SK-N-SH (cell line): ENCODE data around the gene MRPL52. TPM values are rescaled to one million over a fixed set of nuclear protein-coding genes. Genes with fewer than 3 reads are reported as not detected.

Experiments
- CTCF ChIA-PET: fragments of 300-600, 350-600 bp; formaldehyde crosslinking; extraction: SDS; loops from one replicate; lab custom pipeline; 2021; lab: Yijun Ruan, JAX
- POLR2A ChIA-PET: fragments of 350-600 bp; sonication (Branson Sonifier 250); formaldehyde crosslinking; extraction: SDS; loops from one replicate; lab custom pipeline; 2020; ENCODE audit warnings: antibody characterized with exemption, inconsistent platforms; lab: Yijun Ruan, JAX
- DNase-seq: peaks from one replicate; pipeline ENCODE4 v3.0.0; 2012
- H2AFZ ChIP-seq: fragments of 200-600 bp; sonication (generic); 2 replicates; pipeline ENCODE4 v1.8.1; 2016; ENCODE audit warnings: antibody characterized with exemption, mild to moderate bottlenecking, low read depth
- H3F3A ChIP-seq: fragments of 200-600 bp; sonication (generic); replicated peaks from 2 replicates; pipeline ENCODE3; 2016; ENCODE audit warnings: antibody characterized with exemption, mild to moderate bottlenecking; ENCODE audit not compliant: insufficient read depth
- H3K27ac ChIP-seq, 2 experiments: fragments of 200-500 bp in 1 of 2; fragments of 200-600 bp in 1 of 2; sonication (Bioruptor generic) in 1 of 2; sonication (generic), shearing (Covaris generic) in 1 of 2; 2 replicates each; pipeline versions ENCODE4 v1.5.1 to v1.6.1; 2014 to 2016; ENCODE audit warnings: low read depth in 2 of 2, inconsistent platforms in 1 of 2, low read length in 1 of 2, mild to moderate bottlenecking in 1 of 2, mixed read lengths in 1 of 2
- H3K27me3 ChIP-seq: fragments of 200-600 bp; sonication (generic), shearing (Covaris generic); 2 replicates; pipeline ENCODE4 v1.6.1; 2016; ENCODE audit warnings: mixed run types; ENCODE audit not compliant: insufficient read depth
- H3K36me3 ChIP-seq, 2 experiments: fragments of 200-500 bp in 1 of 2; fragments of 200-600 bp in 1 of 2; sonication (Bioruptor generic) in 1 of 2; sonication (generic) in 1 of 2; replicated peaks in 1 of 2; 2 replicates each; pipeline versions ENCODE3 to v1.5.1; 2014 to 2016; ENCODE audit warnings: low read length in 1 of 2, mild to moderate bottlenecking in 1 of 2; ENCODE audit not compliant: insufficient read depth in 2 of 2, control insufficient read depth in 1 of 2
- H3K4me1 ChIP-seq, 2 experiments: fragments of 200-500 bp in 1 of 2; fragments of 200-600 bp in 1 of 2; sonication (Bioruptor generic) in 1 of 2; sonication (generic), shearing (Covaris generic) in 1 of 2; 2 replicates each; pipeline versions ENCODE4 v1.5.1 to v1.6.1; 2014 to 2016; ENCODE audit warnings: low read depth in 1 of 2, low read length in 1 of 2, mixed run types in 1 of 2; ENCODE audit not compliant: insufficient read depth in 2 of 2, control insufficient read depth in 1 of 2
- H3K4me2 ChIP-seq: fragments of 200-600 bp; sonication (generic), shearing (Covaris generic); 2 replicates; pipeline ENCODE4 v1.6.1; 2017; ENCODE audit warnings: mixed run types
- H3K4me3 ChIP-seq, 2 experiments: fragments of 200-500 bp in 1 of 2; fragments of 200-600 bp in 1 of 2; sonication (Bioruptor generic) in 1 of 2; sonication (generic), shearing (Covaris generic) in 1 of 2; 2 replicates each; pipeline versions ENCODE4 v1.5.1 to v1.8.1; 2014 to 2016; ENCODE audit warnings: low read depth in 2 of 2, inconsistent platforms in 1 of 2, low read length in 1 of 2, mild to moderate bottlenecking in 1 of 2, mixed read lengths in 1 of 2, moderate library complexity in 1 of 2
- H3K79me2 ChIP-seq: fragments of 200-600 bp; sonication (generic); 2 replicates; pipeline ENCODE4 v1.8.1; 2017; ENCODE audit warnings: mild to moderate bottlenecking; ENCODE audit not compliant: insufficient read depth
- H3K9ac ChIP-seq: fragments of 200-600 bp; sonication (generic); 2 replicates; pipeline ENCODE4 v1.6.1; 2017; ENCODE audit warnings: mixed run types
- H3K9me2 ChIP-seq: fragments of 200-600 bp; sonication (generic); 2 replicates; pipeline ENCODE4 v1.6.1; 2017; ENCODE audit warnings: mixed run types
- H3K9me3 ChIP-seq: fragments of 200-600 bp; sonication (generic); 2 replicates; pipeline ENCODE4 v1.6.1; 2017; ENCODE audit warnings: mixed run types, mild to moderate bottlenecking, moderate library complexity
- H4K20me1 ChIP-seq: fragments of 200-600 bp; sonication (generic); 2 replicates; pipeline ENCODE4 v1.6.1; 2017; ENCODE audit warnings: mild to moderate bottlenecking, mixed run types; ENCODE audit not compliant: insufficient read depth
- EZH2phosphoT487 ChIP-seq: fragments of 200-600 bp; sonication (generic); IDR thresholded peaks from 2 replicates; pipeline ENCODE4 v1.6.1; 2017; ENCODE audit warnings: low read depth, mixed run types, mild to moderate bottlenecking, antibody characterized with exemption, moderate library complexity, borderline replicate concordance
- FOSL2 ChIP-seq: IDR thresholded peaks from 2 replicates; pipeline ENCODE4 v1.4.0; 2012; ENCODE audit warnings: low read depth, mild to moderate bottlenecking, moderate library complexity, borderline replicate concordance
- FOXM1 ChIP-seq: IDR thresholded peaks from 2 replicates; pipeline ENCODE4 v1.4.0; 2012; ENCODE audit warnings: low read depth, mild to moderate bottlenecking
- NRF1 ChIP-seq: IDR thresholded peaks from 2 replicates; pipeline ENCODE4 v1.6.1; 2012; ENCODE audit warnings: low read depth, mild to moderate bottlenecking, low read length
- PBX3 ChIP-seq: IDR thresholded peaks from 2 replicates; pipeline ENCODE4; 2012
- POLR2AphosphoS5 ChIP-seq: IDR thresholded peaks from 2 replicates; pipeline ENCODE4 v1.6.1; 2012; ENCODE audit warnings: low read depth, low read length
- RCOR1 ChIP-seq: fragments of 150-350 bp; IDR thresholded peaks from 2 replicates; pipeline ENCODE4 v1.6.1; 2017; ENCODE audit warnings: antibody characterized with exemption, low read length
- RXRA ChIP-seq: IDR thresholded peaks from 2 replicates; pipeline ENCODE4 v1.4.0; 2012; ENCODE audit warnings: low read depth, mild to moderate bottlenecking, borderline replicate concordance
- SIN3A ChIP-seq: IDR thresholded peaks from 2 replicates; pipeline ENCODE4 v1.6.1; 2012; ENCODE audit warnings: low read depth, mild to moderate bottlenecking, low read length, moderate library complexity, borderline replicate concordance
- SMC3 ChIP-seq: IDR thresholded peaks from 2 replicates; pipeline ENCODE4 v1.6.1; 2012; ENCODE audit warnings: low read depth, low read length, improper control_type of control experiment
- USF2 ChIP-seq: fragments of 150-350 bp; IDR thresholded peaks from 2 replicates; pipeline ENCODE4 v1.6.1; 2017; ENCODE audit warnings: antibody characterized with exemption, low read length, low read depth, borderline replicate concordance
- ZBTB33 ChIP-seq: IDR thresholded peaks from 2 replicates; pipeline ENCODE4 v1.4.0; 2012; ENCODE audit warnings: low read depth, borderline replicate concordance
- WGBS: methylation state at CpG from one replicate; pipeline ENCODE4 v1.1.6; 2017; ENCODE audit warnings: low lambda C conversion rate; 5-methylcytosine and 5-hydroxymethylcytosine counted together
- polyA plus RNA-seq, 3 experiments: library from polyadenylated mRNA; depleted of rRNA; stranded (reverse); fragments of >200 nt; gene quantifications; 2 replicates each; pipeline ENCODE4 v1.2.3, GENCODE V29; 2012
- TF ChIP-seq, protein P1 (sequence below): IDR thresholded peaks from 2 replicates; pipeline ENCODE4 v1.4.0; 2012; ENCODE audit warnings: low read depth, borderline replicate concordance
- TF ChIP-seq, protein P2 (sequence below): IDR thresholded peaks from 2 replicates; pipeline ENCODE4 v1.6.1; 2012; ENCODE audit warnings: mild to moderate bottlenecking, low read depth, low read length, moderate library complexity

MRPL52 gene
- polyA plus RNA-seq, 1 of the 3 experiments (the other 2 are of a cell fraction): 116 TPM

- H3K79me2 ChIP-seq: no peaks in the 10 kb centered on the region
- H2AFZ ChIP-seq: no peak overlapping the region
- DNase-seq: no peak
- H3K27ac ChIP-seq: no peak overlapping the region
- ChIA-PET CTCF (no interaction called here), POLR2A (no interaction called here)
- H3K4me3 ChIP-seq: no peak overlapping the region
- H3K9me3 ChIP-seq: no peaks in the 10 kb centered on the region
- H3F3A ChIP-seq: no peaks in the 10 kb centered on the region
- 27% methylated on average over 3 of the region's 3 CpGs for WGBS
- no peak overlapping the region for H3K4me2 ChIP-seq
- no peak for TF ChIP-seq RCOR1
- no peak for TF ChIP-seq SIN3A
- no peak for TF ChIP-seq FOXM1
- TF ChIP-seq, protein P1, sequence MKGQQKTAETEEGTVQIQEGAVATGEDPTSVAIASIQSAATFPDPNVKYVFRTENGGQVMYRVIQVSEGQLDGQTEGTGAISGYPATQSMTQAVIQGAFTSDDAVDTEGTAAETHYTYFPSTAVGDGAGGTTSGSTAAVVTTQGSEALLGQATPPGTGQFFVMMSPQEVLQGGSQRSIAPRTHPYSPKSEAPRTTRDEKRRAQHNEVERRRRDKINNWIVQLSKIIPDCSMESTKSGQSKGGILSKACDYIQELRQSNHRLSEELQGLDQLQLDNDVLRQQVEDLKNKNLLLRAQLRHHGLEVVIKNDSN: 0 out of 2 replicates have a peak, but pooled peaks have one; percentile 52
- peak; percentile 25; the same call in 1 of the 2 replicates for TF ChIP-seq PBX3
- no peak for TF ChIP-seq ZBTB33
- TF ChIP-seq NRF1: no peak
- no peak for TF ChIP-seq FOSL2
- no peak for TF ChIP-seq RXRA
- TF ChIP-seq POLR2AphosphoS5: no peak
- no peak for TF ChIP-seq EZH2phosphoT487
- no peak for TF ChIP-seq SMC3
- TF ChIP-seq, protein P2, sequence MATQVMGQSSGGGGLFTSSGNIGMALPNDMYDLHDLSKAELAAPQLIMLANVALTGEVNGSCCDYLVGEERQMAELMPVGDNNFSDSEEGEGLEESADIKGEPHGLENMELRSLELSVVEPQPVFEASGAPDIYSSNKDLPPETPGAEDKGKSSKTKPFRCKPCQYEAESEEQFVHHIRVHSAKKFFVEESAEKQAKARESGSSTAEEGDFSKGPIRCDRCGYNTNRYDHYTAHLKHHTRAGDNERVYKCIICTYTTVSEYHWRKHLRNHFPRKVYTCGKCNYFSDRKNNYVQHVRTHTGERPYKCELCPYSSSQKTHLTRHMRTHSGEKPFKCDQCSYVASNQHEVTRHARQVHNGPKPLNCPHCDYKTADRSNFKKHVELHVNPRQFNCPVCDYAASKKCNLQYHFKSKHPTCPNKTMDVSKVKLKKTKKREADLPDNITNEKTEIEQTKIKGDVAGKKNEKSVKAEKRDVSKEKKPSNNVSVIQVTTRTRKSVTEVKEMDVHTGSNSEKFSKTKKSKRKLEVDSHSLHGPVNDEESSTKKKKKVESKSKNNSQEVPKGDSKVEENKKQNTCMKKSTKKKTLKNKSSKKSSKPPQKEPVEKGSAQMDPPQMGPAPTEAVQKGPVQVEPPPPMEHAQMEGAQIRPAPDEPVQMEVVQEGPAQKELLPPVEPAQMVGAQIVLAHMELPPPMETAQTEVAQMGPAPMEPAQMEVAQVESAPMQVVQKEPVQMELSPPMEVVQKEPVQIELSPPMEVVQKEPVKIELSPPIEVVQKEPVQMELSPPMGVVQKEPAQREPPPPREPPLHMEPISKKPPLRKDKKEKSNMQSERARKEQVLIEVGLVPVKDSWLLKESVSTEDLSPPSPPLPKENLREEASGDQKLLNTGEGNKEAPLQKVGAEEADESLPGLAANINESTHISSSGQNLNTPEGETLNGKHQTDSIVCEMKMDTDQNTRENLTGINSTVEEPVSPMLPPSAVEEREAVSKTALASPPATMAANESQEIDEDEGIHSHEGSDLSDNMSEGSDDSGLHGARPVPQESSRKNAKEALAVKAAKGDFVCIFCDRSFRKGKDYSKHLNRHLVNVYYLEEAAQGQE: no peak
- TF ChIP-seq USF2: no peak
- H3K9ac ChIP-seq: no peak overlapping the region
- H4K20me1 ChIP-seq: no peaks in the 10 kb centered on the region
- peaks cover 16% of the 10 kb centered on the region; the same call in 1 of the 2 replicates for H3K27me3 ChIP-seq
- no peaks in the 10 kb centered on the region for H3K4me1 ChIP-seq
- no peaks in the 10 kb centered on the region for H3K36me3 ChIP-seq
- no peaks in the 10 kb centered on the region for H3K9me2 ChIP-seq
These were observed 38.4 kb upstream of the MRPL52 start for GRCh38 chr14:22791301-22791700.
